Measurements from ENCODE around the gene PFKFB3.
"Not testable (repeated sequence)": the region's sequence is repeated elsewhere in the genome, so short reads cannot be mapped to it uniquely, and the experiment has no call there.

Gene PFKFB3

DNA sequence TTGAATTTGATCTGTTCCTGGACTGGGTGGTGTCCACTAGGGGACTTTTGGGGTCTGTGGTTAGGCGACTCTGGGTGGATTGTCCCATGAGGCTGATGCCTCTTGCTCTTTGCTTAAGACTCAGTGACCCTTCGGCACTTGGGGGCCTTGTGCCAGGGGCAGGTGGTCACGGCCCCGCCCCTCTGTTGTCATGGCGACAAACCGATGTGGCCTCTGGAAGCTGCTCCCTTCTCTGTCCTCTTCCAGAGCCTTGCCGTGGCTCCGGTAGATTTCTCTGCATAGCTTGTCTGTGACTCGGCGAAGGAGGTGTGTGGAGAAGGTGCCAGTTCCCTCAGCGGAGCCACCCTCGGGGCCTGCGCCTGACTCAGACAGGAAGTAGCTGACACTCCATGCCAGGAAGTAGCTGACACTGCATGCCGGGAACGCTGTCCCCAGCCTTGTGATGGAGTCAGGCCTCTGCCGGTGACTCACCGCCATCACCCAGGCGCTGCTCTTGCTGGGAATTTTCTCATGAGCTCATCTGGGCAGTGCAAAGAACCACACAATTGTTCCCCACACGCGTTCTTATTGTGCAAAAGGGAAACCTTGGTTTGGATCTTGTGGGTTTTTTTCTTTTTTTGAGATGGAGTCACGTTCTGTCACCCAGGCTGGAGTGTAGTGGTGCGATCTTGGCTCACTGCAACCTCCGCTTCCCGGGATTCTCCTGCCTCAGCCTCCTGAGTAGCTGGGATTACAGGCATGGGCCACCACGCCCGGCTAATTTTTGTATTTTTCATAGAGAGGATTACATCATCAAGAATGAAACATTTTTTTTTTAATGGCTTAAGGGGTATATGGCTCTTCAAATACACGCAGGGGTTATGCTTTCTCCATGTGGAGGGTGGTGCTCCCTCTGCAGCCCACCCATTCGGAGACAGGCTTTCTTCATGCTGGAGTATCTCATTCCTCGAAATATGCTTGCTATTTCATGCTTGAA, 72.6 kb downstream of the PFKFB3 start:
- DNase-seq, result peak; percentile 74 to 95

DNA sequence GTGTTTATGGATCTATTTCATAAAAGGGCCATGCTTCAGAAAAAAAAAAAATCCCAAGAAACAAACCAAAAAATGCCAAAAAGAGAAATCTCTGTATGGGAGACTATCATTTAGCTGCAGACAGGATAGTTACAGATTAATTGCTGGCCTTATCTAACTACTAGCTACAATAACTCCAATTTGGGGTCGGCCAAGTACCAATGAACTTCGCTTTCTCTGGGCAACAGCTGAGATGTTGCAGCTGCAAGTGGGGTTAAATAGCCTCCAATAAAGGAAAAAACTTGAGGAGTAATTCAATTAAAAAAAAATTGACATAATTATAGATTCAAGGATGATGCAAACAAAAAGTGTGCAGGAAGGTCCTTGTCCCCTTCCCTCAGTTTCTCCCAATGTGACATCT, 73.6 kb downstream of the PFKFB3 start:
- no peak for DNase-seq

DNA sequence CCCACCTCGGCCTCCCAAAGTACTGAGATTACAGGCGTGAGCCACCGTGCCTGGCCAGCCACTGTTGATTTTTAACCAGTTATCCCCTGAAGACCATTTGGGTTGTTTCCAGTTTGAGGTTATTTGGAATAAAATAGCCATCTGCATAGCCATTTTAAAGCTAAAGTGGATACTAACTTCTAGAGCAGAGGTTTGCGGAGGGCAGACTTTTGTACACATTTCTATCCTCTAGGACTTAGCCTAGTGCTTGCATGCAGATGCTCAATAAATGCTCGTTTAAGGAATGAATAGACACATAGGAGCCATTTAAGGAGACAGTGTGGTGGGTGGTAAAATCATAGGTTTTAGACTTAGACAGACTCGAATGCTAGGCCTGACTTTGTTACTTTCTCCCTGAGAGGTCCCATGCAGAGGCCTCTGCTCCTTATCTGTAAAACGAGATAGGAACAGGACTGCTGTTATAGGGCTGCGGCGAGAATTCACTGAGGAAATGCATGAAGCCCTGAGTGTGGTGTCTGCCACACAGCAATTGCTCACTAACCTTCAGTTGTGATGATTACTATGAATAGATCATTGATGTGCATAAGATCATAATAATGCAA, 75.9 kb downstream of the PFKFB3 start:
- DNase-seq, result no peak

DNA sequence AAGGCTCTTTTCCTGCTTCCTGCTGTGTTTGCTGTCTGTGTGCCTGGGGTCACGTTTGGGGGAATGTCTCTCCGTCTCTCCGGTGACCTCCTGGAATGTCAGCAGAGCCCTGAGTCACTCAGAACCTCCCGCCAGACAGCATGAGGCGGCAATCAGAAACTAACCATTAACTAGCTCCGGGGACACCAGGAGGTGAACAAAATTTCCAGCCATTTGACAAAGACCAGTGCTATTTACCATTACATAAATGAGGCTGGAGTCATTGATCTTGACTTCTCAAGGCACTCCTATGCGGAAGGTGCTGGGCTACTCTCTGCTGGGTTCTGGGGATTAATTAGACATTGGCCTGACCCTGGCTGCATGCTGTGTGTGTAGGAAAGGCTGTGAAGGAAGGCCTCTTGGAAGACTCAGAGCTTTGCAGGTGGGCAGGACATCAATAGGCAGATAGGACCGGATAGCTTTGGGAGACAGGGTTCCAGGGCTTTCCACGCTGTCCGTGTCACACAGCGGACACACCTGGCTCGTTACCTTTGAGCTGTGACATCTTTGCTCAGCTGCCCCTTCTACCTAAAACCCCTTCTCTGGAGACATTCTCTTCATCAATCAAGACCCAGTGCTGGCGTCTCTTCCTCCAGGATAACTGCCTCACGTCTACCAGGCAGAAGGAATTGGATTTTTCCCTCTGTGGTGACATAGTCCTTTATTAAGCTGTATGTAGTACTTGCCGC, 77.0 kb downstream of the PFKFB3 start:
- no peak for DNase-seq

DNA sequence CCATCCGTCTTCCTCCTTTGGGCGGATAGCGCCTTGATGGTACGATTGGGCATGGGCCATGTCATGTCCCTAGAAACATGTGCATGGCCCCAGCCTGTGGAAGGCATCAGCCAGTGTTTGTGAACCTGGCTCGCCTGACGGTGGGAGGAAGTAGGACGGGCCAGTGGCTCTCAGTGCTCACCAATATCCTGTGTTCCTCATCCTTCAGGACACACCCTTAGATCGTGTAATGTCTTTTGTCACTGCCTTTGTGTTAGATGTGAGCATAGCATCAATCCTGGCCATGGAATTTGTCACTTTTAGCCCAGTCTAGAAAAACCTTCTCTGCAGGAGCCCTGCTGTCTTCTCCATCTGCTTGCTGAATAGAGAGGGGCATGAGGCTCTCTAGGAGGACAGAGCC, 77.6 kb downstream of the PFKFB3 start:
- no peak for DNase-seq

DNA sequence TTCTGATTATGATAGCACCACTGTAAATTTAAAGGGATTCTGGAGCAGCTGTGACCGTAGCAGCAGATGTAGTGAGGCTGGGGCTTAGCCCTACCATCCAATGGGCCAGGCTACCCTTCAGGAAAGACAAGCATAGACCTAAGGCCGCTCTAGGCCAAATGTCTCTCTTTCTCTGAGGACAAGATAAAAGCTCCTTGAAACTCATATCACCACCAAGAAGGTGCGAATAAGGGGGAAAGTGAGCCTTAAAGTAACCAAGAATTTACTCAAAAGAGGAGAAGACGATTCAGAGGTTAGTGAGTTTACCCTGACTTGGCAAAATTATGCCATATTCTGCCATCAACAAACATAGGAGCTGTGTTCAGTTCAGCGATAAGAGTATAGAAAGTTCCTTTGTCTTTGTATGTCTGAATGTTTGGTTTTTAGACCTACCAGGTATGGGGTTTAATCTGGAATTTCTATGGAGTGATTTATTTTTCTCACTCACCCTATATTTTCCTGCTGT, 79.8 kb downstream of the PFKFB3 start:
- DNase-seq, result no peak

DNA sequence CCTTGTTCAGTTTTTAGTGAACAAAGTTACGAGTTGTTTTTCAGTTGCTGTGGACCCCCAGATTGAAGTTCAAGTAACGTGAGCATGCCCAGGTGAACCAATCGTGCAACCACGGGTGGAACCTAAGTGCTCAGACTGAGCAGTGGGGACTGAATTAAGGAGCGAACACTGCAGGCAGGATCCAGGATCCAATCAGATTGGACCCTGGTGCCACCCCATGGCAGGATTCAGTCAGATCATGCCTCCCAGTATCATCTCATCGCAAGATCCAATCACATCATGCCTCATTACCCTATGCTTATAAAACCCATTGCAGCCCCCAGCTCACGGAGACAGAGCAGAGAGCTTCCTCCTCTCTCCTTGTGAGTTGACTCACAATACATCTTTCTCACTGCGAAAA, 80.9 kb downstream of the PFKFB3 start:
- no peak for DNase-seq

DNA sequence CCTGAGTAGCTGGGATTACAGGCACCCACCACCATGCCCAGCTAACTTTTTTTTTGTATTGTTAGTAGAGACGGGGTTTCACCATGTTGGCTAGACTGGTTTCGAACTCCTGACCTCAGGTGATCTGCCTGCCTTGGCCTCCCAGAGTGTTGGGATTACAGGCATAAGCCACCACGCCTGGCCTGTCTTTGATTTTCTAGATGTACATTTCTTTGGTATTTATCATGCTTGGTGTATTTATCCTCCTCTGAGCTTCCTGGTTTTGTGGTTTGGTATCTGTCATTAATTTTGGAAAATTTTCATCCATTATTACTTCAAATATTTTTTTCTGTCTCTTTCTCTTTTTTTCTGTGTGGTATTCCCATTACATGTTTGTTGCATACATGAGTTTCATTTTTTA, 87.9 kb downstream of the PFKFB3 start:
- DNase-seq, result not testable (repeated sequence)

DNA sequence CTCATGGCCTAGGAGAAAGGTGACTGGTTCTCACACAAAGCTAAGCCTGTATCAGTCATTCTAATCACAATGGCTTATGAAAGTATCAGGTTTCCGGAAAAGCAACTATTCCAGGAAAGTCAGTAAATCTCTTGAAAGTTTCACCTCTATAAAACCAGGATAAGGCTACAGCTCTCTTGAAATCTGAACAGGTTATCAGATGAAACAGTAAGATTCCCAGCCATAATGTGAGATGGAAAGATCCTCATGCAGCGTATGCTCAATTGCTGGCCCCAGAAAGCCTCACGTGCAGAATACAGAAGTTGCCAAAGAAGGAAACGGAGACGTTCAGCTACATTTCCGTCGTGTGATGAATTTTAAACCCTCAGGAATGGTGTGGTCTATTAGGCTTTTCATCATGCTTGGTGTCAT, 90.0 kb downstream of the PFKFB3 start:
- DNase-seq, result no peak

DNA sequence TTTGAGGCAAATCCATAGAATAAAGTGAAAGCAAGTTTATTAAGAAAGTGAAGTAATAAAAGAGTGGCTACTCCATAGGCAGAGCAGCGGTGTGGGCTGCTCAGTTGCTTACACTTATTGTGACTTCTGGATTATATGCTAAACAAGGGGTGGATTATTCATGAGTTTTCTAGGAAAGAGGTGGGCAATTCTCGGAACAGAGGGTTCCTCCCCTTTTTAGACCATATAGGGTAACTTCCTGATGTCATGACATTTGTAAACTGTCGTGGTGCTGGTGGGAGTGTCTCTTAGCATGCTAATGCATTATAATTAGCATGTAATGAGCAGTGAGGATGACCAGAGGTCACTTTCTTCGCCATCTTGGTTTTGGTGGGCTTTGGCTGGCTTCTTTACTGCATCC, 93.7 kb downstream of the PFKFB3 start:
- not testable (repeated sequence) for DNase-seq

DNA sequence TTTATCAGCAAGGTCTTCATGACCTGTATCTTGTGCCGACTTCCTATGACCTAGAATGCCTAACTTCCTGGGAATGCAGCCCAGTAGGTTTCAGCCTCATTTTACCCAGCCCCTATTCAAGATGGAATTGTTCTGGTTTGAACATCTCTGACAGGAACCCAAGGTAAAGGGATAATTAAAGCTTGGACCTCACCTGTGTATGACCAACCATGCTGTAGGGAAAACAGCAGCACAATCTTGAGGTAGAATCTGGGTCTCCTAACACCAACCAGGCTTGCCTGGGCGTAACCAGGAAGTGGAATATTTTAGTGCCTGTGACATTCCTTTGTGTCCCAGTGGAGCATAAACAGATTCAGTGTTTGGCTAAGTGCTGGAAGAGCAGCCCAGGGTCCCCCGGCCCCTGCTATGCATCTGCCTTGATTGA, 94.1 kb downstream of the PFKFB3 start:
- DNase-seq, result no peak

DNA sequence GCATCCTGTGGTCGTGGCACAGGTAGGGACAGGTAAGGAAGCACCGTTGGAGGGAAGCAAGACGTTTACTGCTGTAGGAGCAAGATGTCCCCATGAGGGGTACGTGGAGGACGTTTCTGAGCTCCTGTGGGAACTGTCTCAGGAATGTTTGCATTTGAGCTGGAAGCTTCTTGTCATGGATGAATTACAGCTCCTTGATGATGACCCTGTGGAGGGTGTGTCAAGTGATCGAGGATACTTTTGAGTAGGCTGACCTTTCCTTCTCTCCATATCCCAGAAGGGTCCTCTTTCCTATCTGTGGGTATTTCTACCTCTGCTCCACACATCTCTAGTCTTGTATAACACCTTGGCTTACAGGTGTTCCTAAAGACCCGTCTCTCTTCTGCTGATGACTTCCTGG, 94.8 kb downstream of the PFKFB3 start:
- DNase-seq, result no peak

DNA sequence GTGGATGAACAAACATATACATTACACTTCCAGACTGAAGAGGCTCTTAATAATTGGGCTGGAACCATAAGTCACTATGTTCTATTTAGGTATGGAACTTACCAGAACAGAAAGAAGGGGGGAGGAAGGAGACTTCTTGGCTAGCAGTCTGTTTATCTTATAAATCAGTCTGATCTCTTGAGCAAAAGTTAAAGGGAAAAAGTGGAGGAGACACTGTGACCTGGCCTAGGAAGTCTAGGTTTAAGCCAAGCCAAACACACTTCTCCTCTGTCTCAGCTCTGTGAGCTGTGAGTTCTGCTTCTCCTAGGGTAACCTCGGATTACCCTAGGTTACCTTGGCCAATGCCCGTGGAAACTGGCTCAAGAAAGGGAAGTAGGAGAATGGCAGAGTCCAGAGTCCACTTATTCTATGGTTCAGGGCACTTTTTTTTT, 95.2 kb downstream of the PFKFB3 start:
- DNase-seq, result no peak

DNA sequence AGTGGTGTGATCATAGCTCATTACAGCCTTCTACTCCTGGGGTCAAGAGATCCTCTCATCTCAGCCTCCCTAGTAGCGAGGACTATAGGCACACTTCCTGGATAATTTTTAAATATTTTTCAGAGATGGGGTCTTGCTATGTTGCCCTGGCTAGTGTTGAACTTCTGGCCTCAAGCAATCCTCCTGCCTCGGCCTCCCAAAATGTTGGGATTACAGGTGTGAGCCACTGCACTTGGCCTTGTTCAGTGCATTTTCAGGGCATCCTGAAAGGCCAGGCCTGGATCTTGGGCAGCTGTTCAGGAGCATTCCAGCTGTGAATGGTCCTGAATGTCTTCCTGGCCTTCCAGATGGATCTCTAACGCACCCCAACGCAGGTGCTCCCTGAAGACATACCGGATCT, 95.7 kb downstream of the PFKFB3 start:
- no peak for DNase-seq

DNA sequence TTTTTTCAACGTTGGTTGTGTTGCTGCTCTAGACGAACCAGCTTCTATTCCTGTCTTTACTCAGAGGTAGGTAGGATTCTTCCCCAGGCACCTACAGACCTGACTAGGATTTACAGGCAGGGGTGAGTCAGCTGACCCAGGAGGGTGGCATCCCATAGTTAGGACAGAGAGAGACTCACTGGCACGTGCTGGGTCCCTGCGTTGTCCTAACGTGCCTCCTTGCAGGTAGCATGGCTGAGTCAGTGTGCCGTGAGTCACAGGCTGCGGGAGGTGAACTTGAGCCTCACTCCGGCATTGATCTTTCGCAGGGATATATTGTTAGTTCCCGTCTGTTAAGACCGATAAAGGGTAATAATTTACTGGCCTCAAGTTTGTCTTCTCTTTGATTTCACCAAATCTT, 96.5 kb downstream of the PFKFB3 start:
- DNase-seq, result no peak

DNA sequence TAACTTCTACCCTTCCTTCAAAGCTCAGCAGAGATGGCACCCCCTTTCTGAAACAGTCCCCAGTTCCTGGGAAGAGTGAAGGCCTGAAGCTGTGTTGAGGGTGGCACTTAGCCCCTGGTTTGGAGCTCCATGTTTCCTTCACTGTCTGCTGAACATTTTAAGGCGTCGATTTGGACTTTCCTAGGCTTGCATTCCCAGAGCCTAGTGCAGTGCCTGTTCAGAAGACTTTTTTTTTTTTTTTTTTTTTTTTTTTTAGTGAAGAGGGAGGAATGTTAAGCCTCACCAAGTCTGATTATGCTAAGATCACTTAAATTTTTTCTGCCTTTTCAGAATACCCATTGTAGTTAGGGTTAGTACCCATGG, 97.0 kb downstream of the PFKFB3 start:
- DNase-seq, result no peak

DNA sequence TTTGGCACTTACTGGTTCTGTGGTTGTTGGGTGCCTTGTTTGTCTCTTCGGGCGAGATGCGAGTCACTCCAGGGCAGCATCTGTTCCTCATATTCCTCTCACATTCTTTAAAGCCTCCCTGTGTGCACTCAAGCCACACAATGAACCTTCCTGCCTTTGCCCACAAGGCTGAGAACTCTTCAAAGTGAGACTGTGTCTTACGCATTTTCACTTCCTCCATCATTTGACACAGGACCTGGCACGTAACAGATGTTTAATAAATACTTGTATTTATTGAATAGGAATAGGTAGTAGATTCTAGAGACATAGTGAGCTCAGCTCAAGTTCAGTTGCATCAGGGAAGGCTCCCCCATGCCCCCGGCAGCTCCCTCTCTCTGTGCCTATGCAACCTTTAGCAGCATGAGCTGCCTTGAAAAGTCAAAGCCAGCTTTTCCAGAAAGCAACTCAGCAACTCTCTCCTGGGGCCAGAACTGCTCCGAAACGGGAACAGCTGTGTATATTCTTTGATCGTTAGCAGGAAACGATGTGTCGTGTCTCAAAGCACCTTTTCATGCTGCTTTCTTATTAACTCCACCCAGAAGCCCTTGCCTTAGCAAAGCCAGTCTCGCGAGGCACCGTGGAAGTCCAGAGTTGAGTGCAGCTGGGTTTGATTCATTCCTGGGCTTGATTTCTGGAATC, 97.5 kb downstream of the PFKFB3 start:
- DNase-seq, result peak; percentile 41 to 54

DNA sequence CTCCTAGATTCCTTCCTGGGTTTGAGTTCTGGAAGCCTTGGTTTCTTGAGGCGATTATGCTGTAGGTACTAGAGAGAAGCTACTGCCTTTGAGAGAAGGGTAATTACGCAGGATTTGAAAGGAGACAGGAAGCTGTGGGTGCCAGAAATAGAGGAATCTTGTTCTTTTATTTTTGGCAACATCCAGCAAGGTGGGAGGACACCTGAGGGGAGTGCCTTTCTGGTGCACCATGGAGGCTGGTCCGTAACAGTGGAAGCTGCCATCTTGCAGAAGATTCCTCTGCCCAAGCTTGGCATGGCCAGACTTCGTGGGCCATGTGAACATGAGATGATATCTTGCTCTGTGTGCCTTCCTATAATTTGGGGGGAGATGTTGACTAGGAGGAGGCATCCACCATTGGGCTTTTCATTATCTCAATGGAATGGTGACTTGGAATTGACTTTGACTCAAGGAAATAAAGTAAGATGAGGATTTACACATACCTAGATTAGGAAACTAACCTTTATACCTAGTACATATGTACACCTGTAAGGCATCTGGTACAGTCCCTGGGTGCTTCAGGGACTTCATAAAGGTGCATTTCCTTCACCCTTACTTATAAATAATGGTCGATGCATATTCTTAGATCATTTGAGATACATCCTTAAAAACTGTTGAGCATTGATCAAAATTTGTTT, 98.2 kb downstream of the PFKFB3 start:
- no peak for DNase-seq

DNA sequence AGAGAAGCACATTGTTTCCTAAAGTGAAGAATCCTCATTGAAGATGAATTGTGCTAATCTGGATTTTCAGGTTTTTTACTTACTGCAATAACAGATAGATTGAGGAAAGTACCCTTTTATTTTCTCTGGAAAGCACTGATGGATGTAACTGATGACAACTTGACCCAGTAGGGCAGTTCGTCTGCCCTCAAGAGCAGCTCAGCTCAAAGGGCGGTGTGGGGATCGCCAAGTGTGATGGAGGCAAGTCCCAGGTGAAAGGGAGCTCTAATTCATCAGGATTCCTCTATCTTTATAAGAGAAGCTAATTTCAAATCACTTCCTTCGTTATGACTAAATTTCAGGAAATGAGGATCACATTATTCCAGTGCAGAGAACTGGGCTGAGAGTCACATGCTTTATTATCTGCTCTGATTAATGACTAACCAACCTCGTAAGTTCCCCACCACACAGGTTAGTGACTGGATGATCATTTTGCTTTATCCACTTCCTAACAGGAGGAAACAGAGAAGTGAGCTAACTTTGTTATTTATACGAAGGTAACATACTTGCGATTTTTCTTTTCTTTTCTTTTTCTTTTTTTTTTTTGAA, 98.8 kb downstream of the PFKFB3 start:
- no peak for DNase-seq
